ENCODE measurements around the gene ARHGAP42. TPM values are rescaled to one million over a fixed set of nuclear protein-coding genes. Genes with fewer than 3 reads are reported as not detected.

Gene ARHGAP42
- total RNA-seq, 3 donors from 2014 or later: 14.6 to 26.7 (median 26.2) TPM

GRCh38 chr11:100925935-100926334 lies 238.8 kb downstream of the ARHGAP42 start:
- Histone ChIP-seq H3K27me3 (no peaks in the 10 kb centered on the region), H3K36me3 (no peaks in the 10 kb centered on the region), H3K4me3 (no peak overlapping the region), H3K9me3 (no peaks in the 10 kb centered on the region), H3K27ac (no peak overlapping the region), H3K4me1 (no peaks in the 10 kb centered on the region)
- DNase-seq (ENCODE audit: low spot score in 2 of 2): no peak
- no peak for TF ChIP-seq POLR2A (IDR thresholded peaks at IDR 0.05)
- no peak for TF ChIP-seq CTCF (IDR thresholded peaks at IDR 0.05)
- no peak for TF ChIP-seq POLR2AphosphoS5 (IDR thresholded peaks at IDR 0.05)
- intact Hi-C loops (cut with DNase I; ENCODE audit: low total_unique reads): no loop called here

GRCh38 chr11:100927579-100927978 lies 240.5 kb downstream of the ARHGAP42 start:
- no peaks in the 10 kb centered on the region for H3K27me3 ChIP-seq
- no peak overlapping the region for H3K27ac ChIP-seq
- H3K4me1 ChIP-seq: peaks cover 0 to 1% of the 10 kb centered on the region in 2 donors
- no peak for DNase-seq (ENCODE audit: low spot score in 2 of 2)
- TF ChIP-seq POLR2A (IDR thresholded peaks at IDR 0.05) (no peak), POLR2AphosphoS5 (IDR thresholded peaks at IDR 0.05) (no peak), CTCF (IDR thresholded peaks at IDR 0.05) (no peak)
- no peaks in the 10 kb centered on the region for H3K9me3 ChIP-seq
- intact Hi-C loops (cut with DNase I; ENCODE audit: low total_unique reads): no loop called here
- no peaks in the 10 kb centered on the region for H3K36me3 ChIP-seq
- no peak overlapping the region for H3K4me3 ChIP-seq

- intact Hi-C loops (cut with DNase I; ENCODE audit: low total_unique reads): no loop called here
- Histone ChIP-seq H3K4me3 (no peak overlapping the region), H3K27ac (no peak overlapping the region), H3K36me3 (no peaks in the 10 kb centered on the region), H3K4me1 (peaks cover 0 to 3% of the 10 kb centered on the region in 2 donors), H3K9me3 (no peaks in the 10 kb centered on the region), H3K27me3 (no peaks in the 10 kb centered on the region)
- TF ChIP-seq POLR2AphosphoS5 (IDR thresholded peaks at IDR 0.05): no peak
- DNase-seq (ENCODE audit: low spot score in 2 of 2): no peak
Measured at GRCh38 chr11:100928426-100928825, 241.3 kb downstream of the ARHGAP42 start.

- DNase-seq (ENCODE audit: low spot score in 2 of 2): no peak
- H3K9me3 ChIP-seq: no peaks in the 10 kb centered on the region
- peaks cover 0 to 3% of the 10 kb centered on the region in 2 donors for H3K4me1 ChIP-seq
- intact Hi-C loops (cut with DNase I; ENCODE audit: low total_unique reads): no loop called here
- no peak overlapping the region for H3K4me3 ChIP-seq
- H3K36me3 ChIP-seq: no peaks in the 10 kb centered on the region
- no peaks in the 10 kb centered on the region for H3K27me3 ChIP-seq
- no peak for TF ChIP-seq POLR2A (IDR thresholded peaks at IDR 0.05)
- TF ChIP-seq CTCF (IDR thresholded peaks at IDR 0.05): no peak
- TF ChIP-seq POLR2AphosphoS5 (IDR thresholded peaks at IDR 0.05): no peak
- H3K27ac ChIP-seq: no peak overlapping the region
Measured at GRCh38 chr11:100929377-100929776, 242.3 kb downstream of the ARHGAP42 start.

GRCh38 chr11:100930185-100930778 lies 243.2 kb downstream of the ARHGAP42 start:
- Histone ChIP-seq H3K36me3 (no peaks in the 10 kb centered on the region), H3K27me3 (no peaks in the 10 kb centered on the region), H3K4me3 (no peak overlapping the region), H3K4me1 (peaks cover 0 to 3% of the 10 kb centered on the region in 2 donors), H3K9me3 (no peaks in the 10 kb centered on the region), H3K27ac (no peak overlapping the region)
- TF ChIP-seq POLR2AphosphoS5 (IDR thresholded peaks at IDR 0.05) (no peak), CTCF (IDR thresholded peaks at IDR 0.05) (peak in 2 of 3 donors; percentile 52 to 71)
- intact Hi-C loops (cut with DNase I; ENCODE audit: low total_unique reads): no loop called here
- DNase-seq (ENCODE audit: low spot score in 2 of 2): no peak
